Activated CD4-positive, alpha-beta T cell treated with anti-CD3 and anti-CD28 coated beads, Interleukin-2, Interleukin-4, amounts not matched to agents 100 ng/mL and 50 ng/mL, durations not matched to agents 16 hours and 8 hours (primary cell): ENCODE results near the gene POLL.
A peak's percentile ranks its signal among the peaks of the same experiment; 100 is the strongest.
"Not testable (repeated sequence)": the region's sequence is repeated elsewhere in the genome, so short reads cannot be mapped to it uniquely, and the experiment has no call there.

ENCODE experiments used
- DNase-seq: peaks from one replicate; pipeline ENCODE4 v3.0.0-alpha.2; 2020; ENCODE audit warnings: low spot score

The POLL gene

DNA sequence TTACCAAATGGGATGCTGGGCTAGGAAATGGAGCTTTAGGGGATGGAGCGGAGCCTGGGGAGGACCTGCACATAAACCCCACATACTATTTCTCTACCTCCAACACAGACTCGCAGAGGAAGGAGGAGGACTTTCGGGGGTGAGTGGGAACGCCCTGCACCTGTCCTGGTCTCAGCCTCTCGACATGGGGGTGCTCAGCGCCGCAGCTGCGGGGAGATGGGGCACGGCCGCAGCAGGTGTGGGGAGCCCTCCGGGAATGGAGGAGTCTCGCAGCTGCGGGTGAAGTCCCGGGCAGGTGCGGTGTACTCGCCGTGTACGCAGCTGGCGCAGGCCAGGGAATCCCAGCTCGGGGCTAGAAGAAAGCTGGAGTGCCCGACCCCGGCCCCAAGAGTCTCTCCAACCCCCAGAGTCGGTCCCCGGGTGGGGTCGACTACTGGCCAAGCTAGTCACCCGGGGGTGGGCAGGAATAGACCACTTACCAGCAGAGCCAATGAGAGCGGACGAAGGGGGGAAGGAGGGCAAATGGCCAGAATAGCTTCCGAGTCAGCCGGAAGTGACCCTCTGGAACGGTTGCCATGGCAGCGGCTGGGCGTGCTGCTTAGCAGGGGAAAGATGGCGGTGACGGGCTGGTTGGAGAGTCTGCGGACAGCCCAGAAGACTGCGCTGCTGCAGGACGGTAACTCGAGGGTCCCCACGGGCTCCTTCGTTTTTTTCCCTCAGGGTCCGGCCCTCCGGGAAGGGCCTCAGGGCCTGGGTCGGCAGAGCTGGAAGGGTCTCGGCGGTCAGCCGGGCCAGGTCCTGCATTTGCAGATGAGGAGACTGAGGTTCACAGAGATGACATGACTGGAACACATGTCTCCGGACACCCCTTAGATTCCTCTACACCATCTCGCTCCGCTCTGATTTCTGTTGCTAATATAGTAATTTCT, at the start of gene POLL, which contains the start of gene DPCD:
POLL (minus strand) TSS at position 533 of the 929 bp plus-strand sequence. CDS start 897 bp downstream, outside the sequence.
DPCD (plus strand) TSS at position 597 of the 929 bp plus-strand sequence; CDS start at position 613, 16 bp downstream.
- peak; percentile 93 for DNase-seq

DNA sequence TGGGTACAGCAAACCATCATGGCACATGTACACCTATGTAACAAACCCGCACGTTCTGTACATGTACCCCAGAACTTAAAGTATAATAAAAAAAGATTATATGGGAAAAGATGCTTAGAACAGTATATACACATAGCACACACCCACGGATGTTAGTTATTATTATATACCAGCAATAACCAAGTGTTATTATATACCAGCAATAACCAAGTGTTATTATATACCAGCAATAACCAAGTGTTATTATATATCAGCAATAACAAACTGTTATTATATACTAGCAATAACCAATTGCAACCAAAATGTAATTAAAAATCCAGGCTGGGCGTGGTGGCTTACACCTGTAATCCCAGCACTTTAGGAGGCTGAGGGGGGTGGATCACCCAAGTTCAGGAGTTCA, 45.5 kb upstream of the POLL start:
- not testable (repeated sequence) for DNase-seq

GRCh38 chr10:101631821-101632475, 43.9 kb upstream of the POLL start:
- no peak for DNase-seq

GRCh38 chr10:101630633-101630920, 42.5 kb upstream of the POLL start:
- no peak for DNase-seq

DNA sequence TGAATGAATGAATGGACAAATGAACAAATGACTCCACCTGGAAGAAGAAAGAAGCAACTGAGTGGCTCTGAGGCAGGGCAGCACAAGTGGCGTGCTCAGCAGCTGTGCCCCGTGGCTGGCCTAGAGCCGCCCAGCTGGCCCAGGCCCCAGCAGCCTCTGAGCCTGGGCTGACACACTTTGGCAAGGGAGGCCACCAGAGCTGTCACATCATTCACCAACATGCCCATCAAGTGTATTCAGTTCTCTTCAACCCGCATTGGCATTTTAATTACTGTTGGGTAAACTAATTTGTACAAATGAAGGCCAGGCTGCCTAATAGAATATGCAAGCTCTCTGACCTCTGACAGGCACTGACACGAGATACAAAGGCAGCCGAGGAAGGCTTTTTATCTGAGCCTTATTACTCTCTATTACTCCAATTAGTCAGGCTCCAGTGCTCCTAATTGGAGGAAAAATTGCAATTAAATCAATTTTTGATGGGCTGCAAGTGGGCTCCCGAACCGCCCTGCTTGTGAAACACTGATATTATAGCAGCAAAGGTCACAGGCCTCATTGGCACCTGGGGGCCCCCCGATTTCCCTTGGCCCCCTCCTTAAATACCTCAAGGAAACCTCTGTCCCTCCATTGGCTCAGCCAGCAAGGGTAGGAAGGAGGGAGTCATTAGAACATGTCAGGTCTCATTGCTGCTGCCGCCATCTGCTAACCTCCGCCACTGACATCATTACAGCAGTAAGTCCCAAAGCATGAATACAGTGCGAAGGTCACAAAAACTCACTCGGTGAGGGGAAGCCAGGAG, 42.0 kb upstream of the POLL start:
- DNase-seq, result no peak

- DNase-seq, result no peak
Observed at GRCh38 chr10:101625821-101626412, 37.9 kb upstream of the POLL start.

GRCh38 chr10:101624526-101625102, 36.6 kb upstream of the POLL start:
- no peak for DNase-seq

GRCh38 chr10:101623528-101623927, 35.5 kb upstream of the POLL start:
- no peak for DNase-seq

DNA sequence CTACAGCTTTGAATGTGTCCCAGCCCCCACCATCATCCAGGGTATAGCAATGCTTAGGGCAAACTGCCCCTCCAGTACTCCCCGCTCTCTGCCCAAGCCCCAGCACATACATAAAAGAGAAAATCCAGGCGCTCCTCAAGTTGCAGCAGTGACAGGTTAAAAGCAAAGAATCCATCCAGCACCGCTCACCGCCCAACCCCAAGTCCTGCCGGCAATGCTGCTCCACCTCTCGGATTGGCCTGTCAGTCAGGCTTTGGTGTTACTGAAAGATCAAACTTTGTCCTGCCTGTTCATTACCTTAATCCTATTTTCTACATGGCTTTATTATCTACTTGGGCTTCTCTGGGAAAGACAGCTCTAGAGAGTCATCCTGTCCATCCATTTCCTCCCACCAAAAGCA, 31.9 kb upstream of the POLL start:
- DNase-seq, result no peak

- DNase-seq, result no peak
Observed at GRCh38 chr10:101618871-101619270, 30.8 kb upstream of the POLL start.

DNA sequence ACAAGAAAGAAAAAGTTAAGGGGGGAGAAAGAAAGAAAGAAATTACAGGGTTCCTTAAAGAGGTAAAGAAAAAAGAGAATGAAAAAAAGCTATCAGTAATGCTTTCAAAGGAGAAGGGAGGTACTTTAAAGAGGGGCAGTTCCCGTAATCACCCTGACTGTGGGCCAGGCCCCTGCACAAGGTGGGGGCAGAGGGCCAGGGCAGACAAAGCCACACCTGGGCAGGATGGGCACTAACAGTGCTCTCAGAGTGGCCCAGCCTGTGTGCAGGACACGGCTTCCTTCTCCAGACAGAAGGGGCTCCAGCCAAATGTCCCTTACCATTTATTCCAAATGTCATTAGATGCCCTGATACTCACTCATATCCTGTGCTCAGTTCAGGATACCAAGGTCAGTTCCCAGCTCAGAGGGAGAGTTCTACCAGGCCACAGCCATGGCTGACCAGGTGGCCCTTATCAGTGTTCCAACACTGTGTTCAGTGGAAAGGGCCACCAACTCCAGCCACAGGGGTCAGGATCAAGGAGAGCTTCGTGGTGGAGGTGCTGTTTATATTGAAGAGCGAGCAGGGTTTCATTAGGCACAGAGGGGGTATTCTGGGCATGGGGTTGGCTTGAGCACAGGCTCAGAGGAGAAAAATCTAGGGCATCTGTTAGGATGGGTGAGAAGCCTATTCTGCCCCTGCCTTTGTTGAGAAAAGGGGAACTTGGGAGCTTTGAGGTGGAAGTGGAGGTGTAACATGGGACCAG, 29.9 kb upstream of the POLL start:
- DNase-seq, result no peak

GRCh38 chr10:101617102-101617823, 29.2 kb upstream of the POLL start:
- no peak for DNase-seq

DNA sequence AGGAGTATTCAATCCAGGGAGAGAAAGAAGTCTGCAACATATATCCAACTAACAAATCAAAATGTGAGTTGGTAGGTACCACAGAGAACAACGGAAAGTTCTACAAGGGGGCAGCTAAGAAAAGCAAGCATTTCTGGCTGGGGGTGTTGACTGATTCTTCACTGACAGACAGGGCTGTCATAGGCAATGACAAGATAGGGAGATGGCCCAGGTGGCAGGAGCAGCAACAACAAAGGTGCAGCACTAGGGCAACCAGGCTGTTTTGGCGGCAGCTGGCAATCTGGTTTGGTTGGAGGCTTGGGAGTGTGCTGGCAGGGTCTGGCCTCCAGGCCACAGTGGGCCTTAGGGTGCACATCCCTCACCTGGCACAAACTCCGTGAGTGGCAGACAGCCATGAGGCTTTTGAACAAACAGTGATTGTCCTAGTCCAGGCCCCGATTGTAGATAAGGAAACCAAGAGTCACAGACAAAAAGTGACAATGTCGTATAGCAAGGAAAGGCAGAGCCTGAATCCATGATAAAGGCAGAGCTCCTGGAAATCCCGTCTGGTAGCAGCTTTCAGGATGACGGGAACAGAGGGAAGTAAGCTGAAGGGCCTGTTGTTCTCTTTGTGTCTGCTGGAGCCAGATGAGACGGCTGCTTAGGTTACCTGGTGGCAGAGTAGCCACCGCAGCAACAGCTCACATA, 28.5 kb upstream of the POLL start:
- DNase-seq, result no peak

DNA sequence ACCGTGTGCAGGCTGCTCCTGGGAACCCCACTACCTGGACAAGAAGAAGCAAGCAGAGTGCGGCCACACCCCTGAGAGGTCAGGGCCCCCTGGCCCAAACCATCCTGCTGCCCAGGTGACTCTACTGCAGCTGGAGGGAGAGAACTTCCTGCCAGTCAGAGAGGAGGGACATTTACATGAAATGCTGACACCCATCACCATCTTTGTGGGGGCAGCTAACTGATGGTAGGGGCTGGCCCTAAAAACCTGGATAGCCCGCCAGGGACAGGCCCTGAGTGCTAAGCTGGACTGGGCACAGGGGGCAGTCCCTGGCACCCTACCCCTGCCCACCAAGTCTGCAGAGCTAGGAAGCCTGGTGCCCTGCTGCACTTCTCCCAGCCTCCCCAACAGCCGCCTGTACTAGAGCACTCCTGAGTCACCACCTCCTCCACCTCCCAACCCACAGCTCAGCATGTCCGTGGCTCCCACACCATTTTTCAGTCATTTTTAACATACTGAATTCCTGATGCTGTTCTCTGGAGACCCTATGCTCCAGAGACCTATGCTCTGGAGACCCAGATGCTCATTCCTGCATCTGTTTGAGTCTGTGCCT, 27.6 kb upstream of the POLL start:
- no peak for DNase-seq

DNA sequence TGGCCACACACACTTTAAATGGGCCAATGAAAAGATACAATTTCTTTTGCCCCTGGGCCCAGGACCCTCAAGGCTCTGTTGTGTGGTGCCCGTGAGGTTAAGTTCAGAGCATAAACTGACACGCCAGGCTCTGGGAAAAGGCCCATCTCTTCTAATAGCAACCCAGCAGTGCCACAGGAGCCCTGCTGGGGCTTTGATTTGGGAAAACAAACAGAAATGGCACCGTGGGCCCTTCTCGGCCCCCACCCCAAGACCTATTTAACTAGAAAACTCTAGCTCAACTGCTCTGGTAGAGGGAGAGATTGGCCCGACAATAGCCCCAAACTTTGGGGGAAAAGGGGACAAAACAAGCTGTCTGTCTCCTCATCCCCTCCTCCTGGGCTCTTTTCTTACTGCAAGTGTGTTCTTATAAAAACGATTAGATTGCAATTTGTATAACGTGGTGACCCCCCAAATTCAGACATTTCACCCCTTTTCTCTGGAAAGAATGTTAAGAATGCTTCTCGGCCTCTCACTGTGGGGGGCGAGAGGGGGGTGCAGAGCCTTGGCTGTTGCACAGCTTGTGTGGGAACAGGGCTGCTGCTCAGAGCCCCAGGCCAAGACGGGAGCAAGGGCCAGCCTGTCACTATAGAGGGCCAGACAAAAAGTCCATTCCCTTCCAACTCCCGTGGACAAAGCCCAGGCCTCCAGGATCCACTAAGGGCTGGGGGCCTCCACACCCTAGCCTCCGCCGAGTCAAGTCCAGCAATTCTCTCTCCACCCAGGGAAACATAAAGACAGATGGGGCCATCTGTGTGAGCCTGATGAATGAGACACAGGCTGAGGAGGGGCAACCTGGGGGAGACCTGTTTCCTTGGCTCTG, 26.8 kb upstream of the POLL start:
- DNase-seq, result no peak

DNA sequence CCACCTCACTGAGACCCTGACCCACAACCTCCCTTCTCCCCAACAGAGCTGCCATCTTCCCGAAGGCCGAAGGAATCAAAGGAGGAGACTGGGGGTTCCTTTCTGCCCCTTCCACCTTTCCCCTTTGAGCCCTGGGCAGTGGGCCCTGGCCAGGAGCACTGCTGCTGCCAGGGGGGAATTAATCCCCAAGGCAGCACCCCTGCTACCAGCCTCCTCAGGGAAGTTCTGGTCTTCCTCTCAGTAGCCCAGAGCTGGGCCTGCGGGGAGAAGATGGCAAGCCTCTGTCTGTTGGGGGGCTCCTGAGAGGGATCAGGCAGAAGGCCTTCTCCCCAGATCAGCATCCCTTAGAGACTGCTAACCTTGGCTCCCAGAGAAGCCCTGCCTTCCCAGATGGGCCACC, 25.6 kb upstream of the POLL start:
- DNase-seq, result no peak

DNA sequence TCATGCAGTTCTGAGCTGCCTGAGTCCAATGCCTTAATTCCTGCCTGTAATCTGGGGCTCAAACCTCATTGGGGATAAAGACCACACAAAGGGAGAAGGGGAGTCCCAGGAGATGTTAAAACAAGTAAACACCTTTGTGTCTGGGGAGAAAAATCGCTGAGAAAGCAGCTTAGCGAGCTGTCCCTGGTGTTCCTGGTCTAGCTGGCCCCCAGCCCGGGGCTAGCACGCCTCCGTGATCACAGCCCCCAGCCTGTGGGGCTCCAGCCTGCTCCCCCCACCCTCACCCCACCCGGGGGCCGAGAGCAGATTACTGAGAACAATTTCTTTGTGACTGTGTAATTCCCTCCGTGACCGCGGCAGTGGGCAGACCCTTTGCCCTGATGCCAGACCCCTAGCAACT, 24.8 kb upstream of the POLL start:
- no peak for DNase-seq

- DNase-seq, result no peak
Observed at GRCh38 chr10:101612086-101612485, 24.0 kb upstream of the POLL start.
